GM19452 (cell line): Measurements from ENCODE around the gene TMEM132A.
"Not testable (repeated sequence)": the region's sequence is repeated elsewhere in the genome, so short reads cannot be mapped to it uniquely, and the experiment has no call there.

Experiments
- ATAC-seq: cut with Tn5 transposase; IDR thresholded peaks from one replicate; pipeline ENCODE4 v1.9.1; 2021; ENCODE audit not compliant: unreplicated experiment

The TMEM132A gene

GRCh38 chr11:60902625-60903024 lies 21.6 kb upstream of the TMEM132A start:
- ATAC-seq, result no peak

- no peak for ATAC-seq
Measured at GRCh38 chr11:60905047-60905446, 19.2 kb upstream of the TMEM132A start.

DNA sequence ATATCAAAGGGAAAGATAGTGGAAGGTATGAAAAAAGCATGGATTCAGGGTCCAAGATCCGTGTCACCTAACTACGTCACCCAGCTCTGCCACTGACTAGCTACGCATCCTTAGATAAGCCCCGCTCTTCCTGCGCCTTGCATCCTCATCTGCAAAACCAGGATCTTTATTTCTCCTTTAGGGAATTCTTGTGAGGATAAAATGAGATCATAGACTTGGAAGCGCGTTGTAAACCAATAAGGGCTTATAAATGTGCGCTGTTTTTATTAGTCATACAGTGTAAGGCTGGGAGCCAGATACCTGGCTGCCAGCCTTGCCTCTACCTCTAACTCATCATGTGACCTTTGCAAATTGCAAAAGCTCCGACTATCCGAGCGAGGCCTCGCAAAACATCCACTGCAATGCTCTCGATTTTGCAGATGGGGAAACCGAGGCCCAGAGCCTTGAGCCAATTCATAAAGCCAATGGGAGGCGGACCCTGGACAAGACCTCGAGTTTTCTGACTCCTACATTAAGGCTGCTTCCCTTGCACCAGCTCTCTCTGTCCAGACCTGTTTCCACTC lies 18.6 kb upstream of the TMEM132A start:
- no peak for ATAC-seq

DNA sequence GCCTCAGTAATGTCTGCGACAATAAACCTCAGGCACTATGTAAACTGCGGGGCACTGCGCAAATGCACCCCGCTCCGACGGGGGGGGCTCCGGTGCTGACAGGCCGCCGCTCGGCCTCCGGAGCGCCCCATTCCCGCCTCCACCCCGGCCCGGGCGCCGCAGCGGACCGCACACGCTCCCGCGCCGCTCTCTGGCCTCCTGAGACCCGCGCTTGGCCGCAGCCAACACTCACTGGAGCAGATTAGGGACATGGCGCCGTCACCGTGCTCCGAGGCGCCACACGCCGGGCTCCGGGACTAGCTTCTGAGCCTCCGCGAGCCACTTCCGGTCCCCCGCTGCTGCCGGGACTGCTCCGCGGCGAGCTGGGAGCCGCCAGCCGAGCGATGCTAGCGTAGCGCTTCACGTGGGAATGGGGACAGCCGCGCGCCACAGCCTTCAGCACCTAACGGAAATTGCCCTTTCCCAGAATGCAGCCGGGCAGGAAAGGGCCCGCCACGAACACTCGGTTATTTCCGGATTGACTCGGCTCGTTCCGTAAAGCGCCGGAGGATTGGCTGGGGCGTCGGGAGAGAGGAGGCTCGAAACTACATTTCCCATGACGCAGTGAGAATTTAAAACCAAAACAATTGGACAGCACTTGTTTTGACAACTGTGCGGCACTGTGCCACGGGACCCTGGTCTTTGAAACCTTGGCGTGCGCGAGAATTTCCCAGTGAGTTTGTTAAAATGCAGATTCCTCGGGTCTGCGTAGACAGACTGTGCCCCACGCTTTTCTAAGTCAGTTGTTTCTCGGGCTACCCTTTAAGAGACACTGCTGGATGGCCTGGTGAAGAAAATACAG lies 17.9 kb upstream of the TMEM132A start, which contains the start of gene PRPF19:
Gene PRPF19, minus strand, starts transcription at position 454 of the 841 bp plus-strand sequence. Its CDS starts 203 bp downstream, at position 251.
- peak; percentile 67 for ATAC-seq

DNA sequence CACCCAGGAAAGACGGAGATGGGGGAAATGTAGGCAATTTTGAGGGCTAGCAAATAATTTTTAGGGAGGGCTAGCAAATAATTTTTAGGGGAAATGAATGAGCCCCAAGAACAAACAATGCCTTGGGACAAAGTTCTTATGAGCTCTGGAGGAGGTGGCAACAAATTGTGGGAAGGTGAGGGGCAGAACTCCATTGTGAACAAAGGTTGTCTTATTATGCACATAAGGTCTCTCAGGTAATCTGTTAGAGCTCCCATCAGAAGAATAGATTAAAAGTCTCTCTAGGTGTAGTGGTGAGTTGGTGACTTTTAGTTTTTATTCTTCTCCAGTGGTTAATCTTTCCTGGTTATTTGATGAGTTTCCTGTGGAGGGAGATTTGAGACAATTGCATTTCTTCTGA lies 15.5 kb upstream of the TMEM132A start:
- ATAC-seq, result no peak

- ATAC-seq, result not testable (repeated sequence)
Measured at GRCh38 chr11:60909680-60910280, 14.5 kb upstream of the TMEM132A start.

DNA sequence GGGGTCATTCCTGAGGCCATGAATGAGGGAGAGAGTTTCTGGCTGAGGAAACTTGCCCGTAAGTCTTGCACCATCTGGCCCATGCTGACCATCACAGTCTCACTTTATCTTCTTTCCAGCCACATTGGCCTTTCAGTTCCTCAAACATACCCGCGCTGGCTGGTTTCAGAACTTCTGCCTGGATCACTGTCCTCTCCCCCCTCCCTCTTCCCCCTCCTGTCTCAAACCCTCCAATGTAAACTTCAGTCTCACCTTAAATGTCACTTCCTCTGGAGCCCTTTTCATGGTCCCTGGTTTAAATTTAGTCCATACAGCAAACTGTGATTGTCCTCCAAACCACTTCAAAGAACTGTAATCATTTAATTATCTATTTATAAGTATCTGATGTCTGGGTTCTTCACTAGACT lies 14.0 kb upstream of the TMEM132A start:
- ATAC-seq, result peak; percentile 36

- no peak for ATAC-seq
Measured at GRCh38 chr11:60910711-60911380, 13.4 kb upstream of the TMEM132A start.

GRCh38 chr11:60912223-60912850 lies 11.9 kb upstream of the TMEM132A start:
- ATAC-seq, result no peak

- no peak for ATAC-seq
Measured at GRCh38 chr11:60912851-60913528, 11.3 kb upstream of the TMEM132A start.

GRCh38 chr11:60913793-60914632 lies 10.2 kb upstream of the TMEM132A start, which contains the start of gene TMEM109:
TSS of gene TMEM109 (plus strand) at chr11:60914158. CDS start at chr11:60919694, 5,536 bp downstream.
- ATAC-seq, result peak; percentile 40

DNA sequence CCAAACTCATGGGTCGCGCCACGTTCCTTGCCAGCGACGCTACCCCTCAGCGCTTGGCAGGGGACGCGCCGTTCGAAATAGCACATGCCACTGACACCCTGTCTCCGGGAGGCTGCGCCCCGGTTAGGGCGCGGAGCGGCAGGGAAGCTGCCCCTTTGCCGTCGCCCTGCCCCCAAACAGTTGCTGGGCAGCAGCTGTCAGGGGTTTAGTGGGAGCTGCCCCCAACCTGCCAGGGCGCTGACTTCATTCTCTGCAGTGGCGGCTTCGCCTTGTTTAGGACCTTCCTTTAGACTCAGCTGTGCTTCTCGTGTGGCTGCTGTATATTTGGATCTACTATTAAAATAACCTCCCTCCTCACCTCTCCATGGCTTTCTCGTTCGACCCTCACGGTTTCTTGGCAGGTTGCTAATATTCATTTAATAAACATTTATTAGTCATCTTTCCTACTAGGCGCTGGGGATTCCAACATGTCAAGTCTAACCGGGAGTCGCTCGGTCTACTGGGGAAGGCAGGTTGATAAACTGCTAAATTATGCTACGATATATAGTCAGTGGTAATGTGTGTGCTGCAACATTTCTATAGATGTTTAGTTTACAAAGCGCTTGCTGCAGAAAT lies 9.5 kb upstream of the TMEM132A start:
- no peak for ATAC-seq

GRCh38 chr11:60915248-60915914 lies 8.9 kb upstream of the TMEM132A start:
- ATAC-seq, result peak; percentile 51

DNA sequence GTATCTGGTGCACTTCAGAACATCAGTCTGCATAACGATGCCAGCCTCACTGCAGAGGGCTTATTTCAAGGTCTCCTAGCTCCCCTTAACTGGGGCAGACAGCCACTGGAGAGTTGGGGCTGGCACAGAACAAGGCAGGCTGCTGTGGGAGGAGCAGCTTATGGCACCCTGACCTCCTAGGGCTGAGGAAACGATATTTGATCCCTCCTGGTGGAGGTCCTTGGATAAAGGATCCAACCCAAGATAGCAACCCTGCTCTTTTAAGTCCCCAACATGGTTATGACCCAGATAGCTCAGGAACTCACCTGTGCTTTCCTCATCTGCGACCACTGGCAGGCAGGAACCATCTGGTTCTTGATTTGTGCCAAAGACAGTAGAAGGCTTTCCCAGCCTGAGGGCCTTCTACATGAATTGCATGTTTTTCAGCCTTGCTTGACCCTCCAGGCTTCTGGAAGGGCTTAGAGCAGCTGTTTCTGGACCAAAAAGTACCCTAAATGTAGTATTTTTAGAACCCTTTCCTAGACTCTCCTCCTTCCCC lies 7.5 kb upstream of the TMEM132A start:
- ATAC-seq, result no peak

DNA sequence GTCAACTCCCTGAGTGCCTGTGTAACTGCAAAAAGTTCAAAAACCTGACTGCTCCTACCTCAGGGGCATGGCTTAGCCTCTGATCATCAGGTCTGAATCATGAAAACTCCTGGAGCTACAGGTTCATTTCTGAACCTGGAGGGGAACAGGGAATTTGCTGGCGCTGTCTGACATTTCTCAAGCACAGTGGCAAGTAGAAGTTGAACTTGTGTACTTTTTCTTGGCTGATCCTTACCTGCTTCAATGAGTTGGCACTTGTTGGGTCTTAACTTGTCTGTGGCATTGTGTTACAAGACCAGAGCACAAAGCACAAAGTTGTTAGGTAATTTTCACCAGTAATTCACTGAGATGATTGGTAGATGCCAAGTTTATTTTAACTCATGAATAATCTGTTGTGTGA lies 7.0 kb upstream of the TMEM132A start:
- no peak for ATAC-seq

- no peak for ATAC-seq
Measured at GRCh38 chr11:60918251-60918938, 5.9 kb upstream of the TMEM132A start.

DNA sequence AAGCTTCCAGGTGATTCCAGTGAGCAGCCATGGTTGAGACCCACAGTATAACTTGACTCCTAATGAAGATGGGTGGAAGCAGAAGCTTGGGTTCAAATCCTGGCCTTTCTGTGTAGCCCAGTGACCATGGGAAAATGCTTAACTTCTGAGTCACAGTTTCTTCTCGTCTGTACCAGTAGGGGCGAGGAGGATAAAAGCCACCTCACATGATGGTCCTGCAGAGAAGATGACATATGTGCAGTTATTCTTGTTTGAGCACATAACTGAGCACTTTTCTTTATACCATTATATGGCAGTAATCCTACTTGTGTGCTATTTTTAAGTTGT lies 5.4 kb upstream of the TMEM132A start:
- no peak for ATAC-seq

DNA sequence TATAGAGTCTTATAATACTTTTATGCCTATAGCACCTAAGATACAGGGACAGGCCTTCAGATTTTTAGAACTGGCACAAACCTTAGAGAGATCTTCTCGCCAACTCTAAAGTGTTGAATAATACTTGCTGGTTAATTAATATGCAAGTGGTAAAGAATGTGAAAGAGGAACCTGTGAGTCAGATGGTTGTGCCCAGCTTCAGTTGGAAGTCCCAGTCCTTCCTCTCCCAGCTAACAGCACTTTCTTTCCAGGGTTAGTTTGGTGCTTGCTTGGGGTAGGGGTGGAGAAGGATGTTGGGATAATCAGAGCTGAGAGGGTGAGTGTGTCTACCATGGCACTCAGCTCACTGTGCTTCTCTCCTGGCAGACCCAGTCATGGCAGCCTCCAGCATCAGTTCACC lies 4.9 kb upstream of the TMEM132A start:
- no peak for ATAC-seq
